ENCODE measurements around the gene ZFYVE27.

Gene ZFYVE27

DNA sequence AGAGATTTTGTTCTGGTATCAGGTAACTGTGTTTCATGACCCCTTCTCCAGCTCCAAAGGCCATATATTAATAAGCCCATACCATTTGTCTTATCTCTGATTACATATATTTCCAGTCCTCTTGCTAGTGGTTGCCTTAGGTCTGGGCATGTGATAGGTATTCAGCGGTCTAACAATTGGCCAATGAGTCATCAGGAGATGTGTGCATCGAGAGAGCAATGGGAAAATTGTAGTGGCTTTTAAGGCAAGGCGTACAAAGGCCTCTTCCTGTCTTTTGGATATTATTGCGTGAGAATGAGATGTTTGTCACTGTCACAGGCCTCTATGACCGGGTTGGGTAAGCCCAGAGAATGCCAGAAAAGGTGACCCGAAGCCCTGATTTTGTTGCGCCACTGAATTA is 73.5 kb downstream of the ZFYVE27 start:
- Histone ChIP-seq H3K9ac (ENCODE audit: low read length) (no peak overlapping the region), H3K4me3 (ENCODE audit: low read depth in 1 of 2, low read length in 2 of 2) (no peak overlapping the region), H3K27me3 (ENCODE audit: control insufficient read depth in 1 of 2, insufficient read depth in 2 of 2, low read length in 2 of 2) (no peaks in the 10 kb centered on the region), H3K9me3 (ENCODE audit: low read length) (no peaks in the 10 kb centered on the region), H3K4me1 (ENCODE audit: insufficient read depth, low read length) (peaks cover 8% of the 10 kb centered on the region), H3K27ac (ENCODE audit: low read depth, low read length) (no peak overlapping the region), H3K36me3 (ENCODE audit: insufficient read depth, low read length) (no peaks in the 10 kb centered on the region)

Measured in muscle layer of colon (tissue), 2 donors.